HG03045 (cell line): ENCODE results near the gene ATG4C.

ENCODE experiments used
- ATAC-seq: cut with Tn5 transposase; IDR thresholded peaks from one replicate; pipeline ENCODE4 v1.9.1; 2021; ENCODE audit warnings: mild to moderate bottlenecking, moderate library complexity; ENCODE audit not compliant: unreplicated experiment

The ATG4C gene

DNA sequence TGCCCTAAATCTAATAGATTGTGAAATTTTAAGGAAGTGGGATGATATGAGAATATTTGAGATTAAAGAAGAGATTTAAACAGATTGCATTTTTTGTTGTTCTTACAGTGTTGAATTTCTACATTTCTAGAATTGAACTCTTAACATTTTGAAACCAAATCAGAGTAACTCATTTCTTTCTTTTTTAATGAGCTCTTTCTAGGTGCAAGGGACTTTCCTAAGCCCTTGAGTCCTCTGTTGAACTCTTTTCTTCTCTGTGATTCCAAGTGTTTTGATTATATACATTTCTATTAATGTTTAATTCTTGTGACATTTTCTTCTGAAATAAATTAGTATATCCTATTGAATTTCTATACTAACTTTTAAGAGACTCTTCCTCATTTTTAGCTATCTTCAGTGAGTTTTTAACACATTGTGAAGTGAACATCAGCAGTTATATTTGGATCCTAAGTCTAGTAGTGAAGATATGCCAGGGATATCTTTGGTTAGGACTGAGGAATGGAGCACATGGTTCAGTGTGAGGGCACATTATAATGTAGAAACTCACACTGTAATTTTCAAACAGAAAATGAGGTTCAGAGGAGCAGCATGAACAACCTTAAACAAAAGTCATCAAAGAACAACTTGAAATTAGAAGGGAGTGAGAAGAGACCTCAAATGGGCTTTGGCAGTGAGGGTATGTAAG lies 53.1 kb downstream of the ATG4C start:
- no peak for ATAC-seq

DNA sequence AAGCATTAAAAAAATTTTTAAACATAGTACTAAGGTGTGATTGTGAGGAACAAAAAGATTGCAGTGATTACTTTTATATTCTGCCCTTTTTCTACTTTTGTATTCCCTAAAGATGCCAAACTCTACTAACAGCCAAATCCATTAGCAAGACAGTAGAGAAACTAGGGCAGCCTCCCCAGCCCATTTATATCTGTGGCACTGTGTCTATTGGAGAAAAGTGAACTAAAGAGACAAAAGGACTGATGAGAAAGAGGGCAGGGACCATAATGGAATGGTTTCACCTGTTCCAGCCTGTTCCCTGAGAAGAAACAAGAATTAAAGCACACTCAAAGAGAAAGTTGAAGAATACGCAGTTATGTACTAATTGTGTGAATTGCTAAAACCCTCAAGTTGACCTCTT lies 56.6 kb downstream of the ATG4C start:
- ATAC-seq = no peak

DNA sequence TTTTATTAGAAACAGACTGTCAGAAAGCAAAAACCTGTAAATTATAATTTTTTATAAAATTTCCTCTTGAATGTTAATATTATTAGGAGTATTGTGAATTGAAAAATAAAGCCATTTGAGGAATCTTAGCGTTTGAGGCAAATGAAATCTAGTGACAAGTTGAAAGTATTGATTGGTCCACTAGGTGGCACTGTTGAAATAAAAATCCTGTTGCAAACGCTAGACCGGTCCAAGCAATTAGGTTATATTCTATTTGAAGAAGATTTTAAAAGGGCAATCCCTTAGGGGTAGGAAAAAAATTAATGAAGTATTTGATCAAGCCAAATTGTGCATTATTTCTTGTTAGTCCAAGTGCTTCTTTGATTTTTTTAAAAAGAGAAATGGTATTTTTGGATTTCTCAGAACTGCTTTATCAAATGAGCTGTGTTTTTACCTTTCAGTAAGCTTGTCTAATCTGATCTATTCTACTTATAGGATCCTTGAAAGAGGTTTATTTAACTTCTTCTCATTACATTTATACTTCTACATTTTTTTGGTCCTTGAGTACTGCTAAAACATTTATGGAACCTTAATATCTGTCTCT lies 57.7 kb downstream of the ATG4C start:
- ATAC-seq = no peak

DNA sequence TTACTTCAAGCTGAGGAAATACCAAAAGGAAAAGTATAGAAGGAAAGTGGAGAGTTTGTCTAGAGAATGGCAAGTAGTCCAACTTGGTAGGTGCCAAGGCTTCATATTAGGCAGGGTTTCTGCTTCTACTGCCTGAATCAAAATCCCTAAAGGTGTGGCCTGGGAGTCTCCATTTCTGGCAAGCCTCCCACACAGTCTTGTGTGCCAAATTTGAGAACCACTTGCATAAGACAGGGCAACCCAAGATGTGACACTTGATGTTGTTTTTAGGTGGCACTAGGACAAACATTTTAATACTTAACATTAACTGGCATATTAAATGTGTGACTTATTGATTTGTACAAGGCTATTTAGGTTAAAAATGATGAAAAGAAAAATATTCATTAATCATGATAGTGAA lies 60.1 kb downstream of the ATG4C start:
- ATAC-seq = no peak

DNA sequence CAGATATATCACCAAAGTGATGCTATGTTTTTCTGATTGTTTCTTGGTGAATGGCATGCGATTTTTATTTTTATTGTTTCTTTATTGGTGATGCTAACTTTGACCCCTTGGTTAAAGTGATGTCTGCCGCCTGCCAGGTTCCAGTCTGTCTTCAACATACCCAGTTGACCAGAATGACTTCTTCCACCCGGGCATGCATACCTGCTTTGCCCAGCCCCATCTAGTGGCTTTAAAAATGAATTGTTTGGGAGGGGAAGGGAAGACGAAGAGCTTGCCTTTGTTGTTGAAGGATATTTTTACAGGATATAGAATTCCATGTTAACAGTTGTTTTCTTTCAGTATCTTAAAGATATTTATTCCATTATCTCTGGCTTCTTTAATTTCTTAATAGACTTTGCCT lies 65.1 kb downstream of the ATG4C start:
- ATAC-seq = no peak

DNA sequence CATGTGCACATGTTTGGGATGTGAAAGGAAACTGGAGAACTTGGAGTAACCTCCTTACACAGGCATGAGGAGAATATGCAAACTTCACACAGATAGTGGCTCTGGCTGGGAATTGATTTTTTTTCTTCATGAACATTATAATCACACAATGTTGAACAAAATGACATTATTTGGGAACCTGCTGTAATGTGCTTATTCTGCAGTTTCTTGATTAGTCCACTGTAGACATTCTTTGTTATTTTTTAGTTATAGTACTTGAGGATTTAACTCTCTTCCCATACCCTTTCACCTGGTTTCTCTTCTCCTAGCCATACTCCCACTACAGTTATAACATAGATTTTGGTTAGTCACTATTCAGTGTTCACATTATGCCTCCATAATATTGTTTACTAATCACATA lies 68.3 kb downstream of the ATG4C start:
- ATAC-seq = no peak

DNA sequence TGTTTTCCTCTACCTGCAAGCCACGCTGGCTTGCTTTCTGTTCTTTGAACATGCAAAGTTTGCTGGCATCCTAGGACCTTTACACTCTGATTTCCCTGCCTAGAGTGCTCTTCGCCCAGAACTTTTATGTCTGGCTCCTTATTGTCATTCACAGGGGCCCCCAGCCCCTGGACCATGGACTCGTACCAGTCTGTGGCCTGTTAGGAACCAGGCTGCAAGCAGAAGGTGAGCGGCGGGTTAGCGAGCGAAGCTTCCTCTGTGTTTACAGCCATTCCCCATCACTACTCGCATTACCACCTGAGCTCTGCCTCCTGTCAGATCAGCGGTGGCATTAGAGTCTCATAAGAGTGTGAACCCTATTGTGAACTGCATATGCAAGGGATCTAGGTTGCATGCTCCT lies 73.0 kb downstream of the ATG4C start:
- no peak for ATAC-seq

DNA sequence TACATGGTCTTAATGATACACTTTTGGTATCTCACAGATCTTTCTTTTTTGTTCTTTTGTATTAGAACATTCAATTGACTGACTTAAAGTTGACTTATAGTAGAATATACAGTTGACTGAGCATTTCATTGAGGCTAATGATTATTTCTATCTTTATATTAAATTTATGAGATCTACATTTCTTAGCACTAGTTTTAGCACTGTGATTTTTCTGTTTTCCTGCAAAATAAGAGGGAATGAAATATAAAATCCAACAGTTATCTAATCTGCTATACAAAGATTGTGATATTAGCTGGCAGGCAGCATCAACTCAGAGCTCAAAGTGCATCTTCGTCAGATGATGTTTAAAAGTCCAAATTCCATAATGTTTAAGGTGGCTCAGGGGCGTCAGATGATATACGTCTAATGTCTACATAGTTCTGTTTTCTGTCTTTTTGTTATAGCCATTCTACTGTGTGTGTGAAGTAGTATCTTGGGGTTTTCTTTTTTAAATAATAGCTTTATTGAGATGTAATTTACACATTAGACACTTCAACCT lies 85.4 kb downstream of the ATG4C start:
- ATAC-seq = no peak

DNA sequence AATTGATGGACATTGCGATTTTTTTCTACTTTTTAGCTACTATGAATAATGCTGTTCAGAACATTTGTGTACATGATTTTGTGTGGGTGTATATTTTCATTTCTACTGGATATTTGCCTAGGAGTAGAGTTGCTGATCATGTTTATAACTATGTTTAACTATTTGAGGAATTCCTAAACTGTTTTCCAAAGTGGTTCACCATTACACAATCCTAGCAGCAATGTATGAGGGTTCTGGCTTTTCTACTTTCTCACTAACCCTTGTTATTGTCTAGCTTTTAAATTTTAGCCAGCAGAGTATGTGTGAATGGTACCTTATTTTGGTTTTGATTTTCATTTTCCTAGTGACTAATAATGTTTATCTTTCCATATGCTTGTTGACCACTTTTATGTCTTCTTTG lies 86.2 kb downstream of the ATG4C start:
- ATAC-seq = no peak

DNA sequence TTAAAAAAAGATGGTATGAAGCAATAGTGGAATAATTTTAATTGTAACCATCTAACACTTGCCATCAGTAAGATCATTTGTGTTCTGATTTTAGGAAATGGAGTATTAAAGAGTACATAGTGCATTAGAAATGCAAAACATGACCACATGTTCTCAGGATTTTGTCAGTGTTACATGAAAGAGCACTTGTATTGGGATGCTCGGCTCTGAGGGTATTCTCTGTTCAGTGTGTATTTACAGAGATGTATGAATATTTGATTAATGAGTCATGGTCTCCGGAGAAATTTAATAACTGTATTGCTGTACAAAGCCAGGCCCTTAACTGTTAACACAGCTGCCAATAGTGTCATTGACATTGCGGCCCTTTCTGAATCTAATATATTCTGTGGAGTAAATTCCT lies 91.7 kb downstream of the ATG4C start:
- ATAC-seq = no peak

DNA sequence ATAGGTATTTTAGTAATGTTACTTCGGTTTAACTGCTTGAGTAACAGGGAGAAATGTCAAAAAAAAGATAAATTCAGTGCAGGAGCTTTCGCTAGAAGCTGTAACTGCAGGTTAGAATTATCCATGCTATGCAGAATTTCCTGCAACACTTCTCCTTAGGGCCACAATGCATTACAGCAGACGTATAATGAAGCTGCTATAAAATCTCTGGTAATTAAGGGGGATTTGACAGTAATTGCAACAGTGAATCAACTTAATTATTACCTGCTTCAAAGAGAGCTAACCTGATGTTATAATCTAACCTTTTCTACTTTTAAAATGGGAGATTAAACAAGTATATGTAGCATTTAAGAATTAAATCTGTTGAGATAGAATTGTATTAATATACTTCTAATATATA lies 92.6 kb downstream of the ATG4C start:
- ATAC-seq = no peak

DNA sequence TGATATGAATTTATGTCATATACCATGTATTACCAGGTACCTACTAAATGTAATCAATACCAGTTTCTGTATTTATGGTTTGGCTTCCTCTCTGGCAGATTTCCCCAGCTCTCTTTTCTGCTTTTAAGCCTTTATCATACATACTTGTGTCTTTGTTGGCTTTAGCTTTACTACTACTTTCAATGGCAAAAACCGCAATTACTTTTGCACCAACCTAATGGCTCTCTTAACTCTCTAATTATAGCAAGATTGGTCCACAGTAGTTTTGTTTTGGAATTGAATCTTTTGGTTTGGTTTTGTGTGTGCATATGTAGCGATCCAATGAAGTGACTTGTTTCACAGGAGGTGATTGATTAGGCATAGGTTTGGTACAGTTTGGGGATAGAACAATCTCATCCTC lies 93.6 kb downstream of the ATG4C start:
- no peak for ATAC-seq

DNA sequence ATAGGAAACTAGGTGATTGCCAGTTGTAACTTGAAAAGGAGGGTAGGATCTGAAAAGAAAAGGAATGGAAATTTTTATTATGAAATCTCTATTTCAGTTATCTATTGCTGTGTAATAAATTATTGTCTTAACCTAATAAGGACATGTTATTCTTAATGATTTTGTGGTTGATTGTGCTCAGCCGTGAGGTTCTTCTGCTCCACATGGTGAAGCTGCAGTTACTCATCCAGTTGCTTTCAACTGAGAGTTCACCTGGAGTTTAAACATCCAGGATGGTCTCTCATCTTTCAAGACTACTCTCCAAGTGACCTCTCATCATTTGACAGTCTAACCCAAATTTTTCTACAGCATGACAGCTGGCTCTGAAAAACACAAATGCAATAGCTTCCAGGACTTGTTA lies 96.0 kb downstream of the ATG4C start:
- ATAC-seq = no peak

DNA sequence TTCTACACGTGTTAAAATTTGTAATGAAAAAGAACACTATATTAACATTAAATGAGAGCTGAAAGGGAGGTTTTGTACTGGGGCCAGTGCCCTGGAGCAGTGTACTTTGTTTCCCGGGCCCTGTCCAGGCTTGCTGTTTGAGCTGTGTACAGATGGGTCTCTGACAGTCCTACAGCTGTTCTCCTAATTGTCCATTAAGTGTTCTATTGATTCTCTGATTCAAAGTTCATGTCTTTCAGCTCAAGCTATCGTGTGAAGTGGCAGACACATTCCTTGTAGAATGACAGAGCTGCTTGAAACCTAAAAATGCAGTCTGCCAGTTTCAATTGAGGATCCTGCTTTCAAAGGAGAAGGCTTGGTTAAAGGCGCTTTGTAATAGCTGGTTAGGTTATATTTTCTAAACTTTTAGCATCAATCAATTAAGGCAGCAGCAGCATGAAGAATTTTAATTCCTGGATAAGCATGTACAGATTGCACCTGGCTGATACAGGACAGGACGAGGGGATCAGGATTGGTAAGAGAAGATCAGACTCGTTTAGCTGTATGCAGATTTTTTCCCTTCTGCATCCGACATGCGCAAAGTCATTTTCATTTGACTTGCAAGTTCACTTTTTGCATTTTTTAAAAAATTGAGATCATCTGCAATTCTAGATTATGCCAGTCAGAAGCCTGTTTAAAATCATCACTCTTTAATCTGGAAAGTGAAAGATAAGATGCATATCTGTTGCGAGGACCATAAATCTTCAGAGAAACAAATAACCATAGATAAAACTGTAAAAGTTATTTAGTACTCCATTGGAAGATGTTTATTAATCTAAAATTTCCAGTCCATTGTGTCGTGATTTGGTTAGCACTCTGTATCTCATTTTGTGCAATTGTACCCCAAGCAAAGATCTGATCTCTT lies 98.5 kb downstream of the ATG4C start:
- ATAC-seq = no peak

DNA sequence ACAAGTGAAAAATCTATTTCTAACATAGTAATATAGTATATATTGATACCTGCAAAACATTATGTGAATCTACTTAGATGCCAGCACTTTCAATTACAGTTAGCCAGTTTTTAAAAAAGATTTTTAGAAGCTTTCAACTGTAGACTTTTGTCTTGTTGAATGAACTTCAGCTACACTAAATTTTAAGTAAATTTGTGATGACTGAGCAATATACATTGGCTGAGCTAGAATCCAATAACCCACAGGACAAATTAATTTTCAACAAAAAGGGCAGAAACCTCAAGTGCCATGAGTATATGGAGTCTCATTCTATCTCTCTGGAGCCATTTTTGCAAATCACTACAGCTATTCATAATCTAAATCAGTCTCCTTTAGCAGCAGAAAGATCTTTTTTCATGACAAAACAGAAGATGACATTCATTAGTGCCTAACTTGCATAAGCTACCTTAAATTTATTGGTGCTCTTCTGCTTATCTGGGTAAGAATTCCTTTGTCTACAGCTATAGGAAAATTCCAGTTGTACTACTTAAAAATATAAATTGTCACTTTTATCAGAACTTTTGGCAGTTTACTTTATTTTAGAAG lies 100.3 kb downstream of the ATG4C start:
- no peak for ATAC-seq

DNA sequence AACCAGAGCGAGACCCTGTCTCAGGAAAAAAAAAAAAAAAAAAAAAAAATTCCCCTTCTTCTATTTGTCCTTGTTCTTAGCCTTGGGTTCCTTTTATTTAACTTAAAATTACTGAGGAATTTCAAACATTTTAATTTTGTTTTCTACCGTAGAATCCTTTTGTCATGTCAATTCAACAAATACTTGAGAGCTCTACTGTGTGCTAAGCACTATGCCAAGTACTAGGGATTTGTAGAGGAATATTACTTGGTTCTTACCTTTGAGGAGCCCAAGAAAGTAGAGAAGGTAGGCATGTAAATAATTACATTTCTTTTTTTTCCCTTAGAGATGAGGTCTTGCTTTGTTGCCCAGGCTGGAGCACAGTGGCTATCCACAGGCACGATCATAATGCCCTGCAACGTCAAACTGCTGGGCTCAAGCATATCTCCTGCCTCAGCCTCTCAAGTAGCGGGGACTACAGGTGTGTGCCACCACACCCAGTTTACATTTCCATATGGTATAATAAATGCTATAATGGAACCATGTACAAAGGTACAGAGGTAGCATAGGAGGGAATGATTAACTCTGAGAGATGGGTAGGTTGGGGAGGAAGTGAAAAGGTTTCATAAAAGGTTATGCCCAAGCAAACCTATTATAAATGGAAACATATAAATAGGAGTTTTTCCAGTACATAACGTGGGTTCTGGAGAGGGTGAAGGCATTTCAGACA lies 104.0 kb downstream of the ATG4C start:
- no peak for ATAC-seq

DNA sequence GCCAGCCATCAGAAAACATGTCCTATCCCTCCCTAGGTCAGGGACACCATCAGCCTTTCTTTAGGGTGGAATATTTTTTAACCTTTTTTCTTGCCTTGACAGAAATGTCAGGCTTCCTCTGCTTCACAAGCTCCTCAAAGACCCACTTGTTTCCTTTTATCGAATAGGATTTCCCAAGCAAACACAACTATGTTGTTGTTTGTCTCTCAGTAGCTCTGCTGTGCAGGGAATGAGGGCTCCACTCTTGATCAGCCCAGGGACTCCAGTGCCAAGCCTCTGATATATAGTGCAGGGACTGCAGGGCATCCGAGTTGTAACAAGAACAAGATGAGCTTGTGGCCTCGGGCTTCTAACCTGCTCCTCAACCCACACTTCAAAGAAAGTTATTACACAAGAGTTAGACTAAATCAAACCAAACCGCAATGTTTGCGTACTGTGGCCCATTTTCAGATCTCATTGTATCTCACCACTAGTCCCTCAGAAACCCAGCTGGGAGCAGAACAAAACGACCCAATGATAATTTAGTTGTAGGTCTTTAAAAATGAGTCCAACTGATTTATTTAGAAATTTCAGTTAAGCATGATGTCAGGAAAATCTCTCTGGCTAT lies 108.1 kb downstream of the ATG4C start:
- ATAC-seq = no peak

DNA sequence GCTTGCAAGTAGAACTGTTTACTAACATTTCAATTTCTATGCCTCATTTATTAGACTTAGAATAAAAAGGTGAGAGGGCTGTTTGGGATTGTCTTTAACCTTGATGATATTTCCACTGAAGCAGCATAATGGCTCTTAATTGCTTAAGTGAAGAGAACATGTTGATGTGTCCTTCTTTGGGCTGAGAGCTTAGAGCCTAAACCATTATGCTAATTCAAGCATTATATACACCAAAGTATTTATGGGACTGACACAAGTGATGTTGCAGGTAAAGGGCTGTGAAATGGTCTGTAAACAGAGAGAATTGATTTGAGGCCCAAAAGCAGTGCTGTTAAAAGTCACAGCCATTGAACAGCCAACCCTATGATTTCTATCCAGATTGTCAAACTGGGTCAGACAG lies 113.9 kb downstream of the ATG4C start:
- no peak for ATAC-seq

DNA sequence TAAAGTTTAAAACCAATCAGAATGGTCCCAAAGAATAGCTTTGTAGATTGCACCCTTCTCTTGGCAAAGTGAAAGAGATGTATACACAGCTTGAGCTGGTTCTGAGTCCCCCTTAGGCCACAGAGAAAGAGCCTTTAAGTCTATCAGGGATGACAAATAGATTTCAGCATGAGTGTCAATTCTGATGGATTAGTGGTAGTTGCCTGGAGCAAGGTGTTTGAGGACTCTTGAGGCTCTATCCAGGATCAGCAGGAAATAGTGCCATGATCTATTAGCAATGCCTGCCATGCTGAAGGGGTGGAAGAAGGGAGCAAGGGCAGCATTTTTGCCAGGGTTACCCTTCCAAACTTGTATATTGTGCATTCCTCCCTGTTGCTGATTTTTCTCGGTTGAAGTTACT lies 116.6 kb downstream of the ATG4C start:
- no peak for ATAC-seq

DNA sequence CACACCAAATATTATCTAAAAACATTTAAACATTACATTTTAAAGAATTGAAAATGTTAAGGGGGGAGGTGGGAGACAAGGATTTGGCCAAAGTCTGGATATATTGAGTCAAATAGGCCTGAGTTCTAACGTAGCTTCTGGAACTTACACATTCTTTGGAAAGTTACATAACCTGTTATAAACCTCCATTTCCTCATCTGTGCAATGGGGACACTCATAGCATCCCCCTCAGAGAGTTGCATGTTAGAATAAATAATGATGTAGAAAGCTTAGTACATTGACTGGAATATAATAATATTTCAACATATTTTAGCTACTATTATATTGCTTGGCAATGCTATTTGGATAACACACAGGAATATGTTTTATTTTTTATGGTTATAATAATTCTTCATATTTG lies 117.7 kb downstream of the ATG4C start:
- ATAC-seq = no peak
